Posterior cingulate gyrus (tissue), 11 donors: ENCODE measurements around the gene MATN4.

ENCODE experiments used
- DNase-seq, 10 donors: peaks; one replicate each; pipeline versions ENCODE4 v3.0.0 to v3.0.0-alpha.2; 2020 to 2021; ENCODE audit warnings: mixed read lengths in 3 of 10
- intact Hi-C: fragments of 100-400 bp; cut with DNase I; formaldehyde crosslinking; loops from one replicate; pipeline ENCODE4 v1.15.1; 2023

MATN4 gene

GRCh38 chr20:45294003-45294368, 14.1 kb downstream of the MATN4 start:
- intact Hi-C loops: loop anchor here (5.0 kb wide), 3 partner anchors 197 to 282 kb away; no protein-coding TSS in a partner anchor
- no peak for DNase-seq

GRCh38 chr20:45293041-45294002, 14.8 kb downstream of the MATN4 start:
- intact Hi-C loops: loop anchor here (5.0 kb wide), 3 partner anchors 196 to 281 kb away; no protein-coding TSS in a partner anchor
- DNase-seq: peak; percentile 58 to 97 (median 84)

GRCh38 chr20:45292343-45292742, 15.8 kb downstream of the MATN4 start:
- DNase-seq: no peak
- intact Hi-C loops: loop anchor here (5.0 kb wide), 3 partner anchors 195 to 280 kb away; no protein-coding TSS in a partner anchor

GRCh38 chr20:45291526-45291925, 16.6 kb downstream of the MATN4 start:
- no peak for DNase-seq
- intact Hi-C loops: loop anchor here (5.0 kb wide), 3 partner anchors 194 to 279 kb away; no protein-coding TSS in a partner anchor

- peak; percentile 61 to 97 (median 80) for DNase-seq
- intact Hi-C loops: loop anchor here (5.0 kb wide), 3 partner anchors 194 to 279 kb away; no protein-coding TSS in a partner anchor
Measured at GRCh38 chr20:45290677-45291355, 17.3 kb downstream of the MATN4 start.

- no peak for DNase-seq
- intact Hi-C loops: loop anchor here (5.0 kb wide), 3 partner anchors 193 to 278 kb away; no protein-coding TSS in a partner anchor
Measured at GRCh38 chr20:45289942-45290676, 18.0 kb downstream of the MATN4 start.

- no peak for DNase-seq
- intact Hi-C loops: no loop called here
Measured at GRCh38 chr20:45288860-45289259, 19.2 kb downstream of the MATN4 start.

- intact Hi-C loops: no loop called here
- no peak for DNase-seq
Measured at GRCh38 chr20:45288376-45288775, 19.7 kb downstream of the MATN4 start.

GRCh38 chr20:45283551-45284057, 24.5 kb downstream of the MATN4 start:
- DNase-seq: no peak
- intact Hi-C loops: no loop called here

GRCh38 chr20:45282700-45283550, 25.2 kb downstream of the MATN4 start:
- intact Hi-C loops: no loop called here
- peak in 1 of 10 donors; percentile 67 for DNase-seq

GRCh38 chr20:45279992-45280391, 28.1 kb downstream of the MATN4 start:
- DNase-seq: no peak
- intact Hi-C loops: no loop called here

- intact Hi-C loops: no loop called here
- DNase-seq: no peak
Measured at GRCh38 chr20:45275338-45275737, 32.8 kb downstream of the MATN4 start.

- no peak for DNase-seq
- intact Hi-C loops: no loop called here
Measured at GRCh38 chr20:45269754-45270270, 38.3 kb downstream of the MATN4 start.

- intact Hi-C loops: no loop called here
Measured at GRCh38 chr20:45269056-45269455, 39.0 kb downstream of the MATN4 start.

GRCh38 chr20:45268531-45268930, 39.6 kb downstream of the MATN4 start:
- intact Hi-C loops: no loop called here
- DNase-seq: no peak

More at GRCh38 chr20:45269056-45269455, 39.0 kb downstream of the MATN4 start:
- no peak for DNase-seq

GRCh38 chr20:45266977-45267376, 41.1 kb downstream of the MATN4 start:
- intact Hi-C loops: no loop called here
- DNase-seq: no peak

- no peak for DNase-seq
- intact Hi-C loops: no loop called here
Measured at GRCh38 chr20:45263556-45264266, 44.4 kb downstream of the MATN4 start.

GRCh38 chr20:45258664-45259063, 49.4 kb downstream of the MATN4 start:
- DNase-seq: no peak
- intact Hi-C loops: no loop called here
